Ascending aorta (tissue), 2 donors: ENCODE results near the gene OMP. TPM values are rescaled to one million over a fixed set of nuclear protein-coding genes. Genes with fewer than 3 reads are reported as not detected.

Experiments used
- DNase-seq, 2 donors: peaks; one replicate each; pipeline ENCODE4 v3.0.0-alpha.2; 2019; ENCODE audit warnings: low spot score in 2 of 2
- H3K27ac ChIP-seq, 2 donors: fragments of 200-600 bp; sonication (generic); one replicate each; pipeline ENCODE4 v1.5.1; 2016 to 2017; ENCODE audit warnings: mild to moderate bottlenecking in 1 of 2
- H3K27me3 ChIP-seq: fragments of 200-600 bp; sonication (generic); one replicate; pipeline ENCODE4 v1.5.1; 2017
- H3K36me3 ChIP-seq, 2 donors: fragments of 200-600 bp; sonication (generic); one replicate each; pipeline ENCODE4 v1.5.1; 2016
- H3K4me1 ChIP-seq, 2 donors: fragments of 200-600 bp; sonication (generic); one replicate each; pipeline ENCODE4 v1.5.1; 2016 to 2017; ENCODE audit warnings: mild to moderate bottlenecking in 1 of 2
- H3K4me3 ChIP-seq, 2 donors: fragments of 200-600 bp; sonication (generic); one replicate each; pipeline ENCODE4 v1.5.1; 2016 to 2017; ENCODE audit warnings: mild to moderate bottlenecking in 1 of 2
- H3K9me3 ChIP-seq, 2 donors: fragments of 200-600 bp; sonication (generic); one replicate each; pipeline ENCODE4 v1.5.1; 2016
- CTCF ChIP-seq, 3 experiments: fragments of 200-600 bp in 2 of 3; fragments of 450-650 bp in 1 of 3; sonication (generic) in 2 of 3; IDR thresholded peaks; one replicate each; pipeline ENCODE4 v1.5.1; 2016 to 2019; ENCODE audit warnings: antibody characterized with exemption in 3 of 3, mild to moderate bottlenecking in 1 of 3, moderate library complexity in 1 of 3
- intact Hi-C: fragments of 100-400 bp; cut with DNase I; formaldehyde crosslinking; loops from one replicate; pipeline ENCODE4 v1.15.1; 2023
- total RNA-seq: library from RNA; depleted of rRNA; stranded (reverse); fragments of >200 nt; gene quantifications from one replicate; pipeline ENCODE4 v1.1.0, GENCODE V29; 2016

Gene OMP
- total RNA-seq, 1 donor from 2014 or later, result not detected

GRCh38 chr11:77123591-77123990 lies 21.0 kb downstream of the OMP start:
- no peaks in the 10 kb centered on the region for H3K9me3 ChIP-seq
- no peak for TF ChIP-seq CTCF (IDR thresholded peaks at IDR 0.05)
- no peak for DNase-seq
- intact Hi-C loops, result no loop called here
- no peak overlapping the region for H3K4me3 ChIP-seq
- peaks cover 16 to 35% of the 10 kb centered on the region in 2 donors for H3K36me3 ChIP-seq
- no peaks in the 10 kb centered on the region for H3K27me3 ChIP-seq
- peaks cover 11 to 14% of the 10 kb centered on the region in 2 donors for H3K4me1 ChIP-seq
- H3K27ac ChIP-seq, result no peak overlapping the region

GRCh38 chr11:77124041-77124440 lies 21.4 kb downstream of the OMP start:
- no peak overlapping the region for H3K27ac ChIP-seq
- peaks cover 11 to 14% of the 10 kb centered on the region in 2 donors for H3K4me1 ChIP-seq
- no peaks in the 10 kb centered on the region for H3K9me3 ChIP-seq
- peaks cover 12 to 30% of the 10 kb centered on the region in 2 donors for H3K36me3 ChIP-seq
- intact Hi-C loops, result no loop called here
- H3K4me3 ChIP-seq, result no peak overlapping the region
- TF ChIP-seq CTCF (IDR thresholded peaks at IDR 0.05), result no peak
- no peak for DNase-seq
- no peaks in the 10 kb centered on the region for H3K27me3 ChIP-seq

- intact Hi-C loops, result no loop called here
- H3K4me3 ChIP-seq, result no peak overlapping the region
- no peaks in the 10 kb centered on the region for H3K27me3 ChIP-seq
- H3K4me1 ChIP-seq, result peaks cover 11 to 14% of the 10 kb centered on the region in 2 donors
- peaks cover 12 to 26% of the 10 kb centered on the region in 2 donors for H3K36me3 ChIP-seq
- no peak for DNase-seq
- no peaks in the 10 kb centered on the region for H3K9me3 ChIP-seq
- no peak overlapping the region for H3K27ac ChIP-seq
- no peak for TF ChIP-seq CTCF (IDR thresholded peaks at IDR 0.05)
These were observed 21.8 kb downstream of the OMP start for GRCh38 chr11:77124488-77124887.

- Histone ChIP-seq H3K4me3 (no peak overlapping the region), H3K36me3 (peaks cover 12 to 21% of the 10 kb centered on the region in 2 donors), H3K27ac (no peak overlapping the region), H3K4me1 (peaks cover 11 to 14% of the 10 kb centered on the region in 2 donors), H3K9me3 (no peaks in the 10 kb centered on the region), H3K27me3 (no peaks in the 10 kb centered on the region)
- no peak for DNase-seq
- no peak for TF ChIP-seq CTCF (IDR thresholded peaks at IDR 0.05)
- intact Hi-C loops, result no loop called here
These were observed 22.6 kb downstream of the OMP start for GRCh38 chr11:77125191-77125590.

- intact Hi-C loops, result loop anchor here (2.0 kb wide), 1 partner anchor 423 kb away; no protein-coding TSS in a partner anchor
- peaks cover 8 to 17% of the 10 kb centered on the region in 2 donors for H3K36me3 ChIP-seq
- H3K27me3 ChIP-seq, result no peaks in the 10 kb centered on the region
- H3K9me3 ChIP-seq, result no peaks in the 10 kb centered on the region
- no peak overlapping the region for H3K4me3 ChIP-seq
- TF ChIP-seq CTCF (IDR thresholded peaks at IDR 0.05), result no peak
- DNase-seq, result no peak
- no peak overlapping the region for H3K27ac ChIP-seq
- H3K4me1 ChIP-seq, result peaks cover 11 to 14% of the 10 kb centered on the region in 2 donors
These were observed 23.1 kb downstream of the OMP start for GRCh38 chr11:77125695-77126094.
